Measurements from ENCODE around the gene ADAMTS14. TPM values are rescaled to one million over a fixed set of nuclear protein-coding genes. Genes with fewer than 3 reads are reported as not detected.
A peak's percentile ranks its signal among the peaks of the same experiment; 100 is the strongest.

Gene ADAMTS14
- total RNA-seq, 1 donor = 3.0 TPM

- DNase-seq (ENCODE audit: low read depth in 2 of 3, low spot score in 2 of 3) = no peak
These were observed 2.5 kb downstream of the ADAMTS14 start for GRCh38 chr10:70674560-70675495.

GRCh38 chr10:70675496-70676161, 3.3 kb downstream of the ADAMTS14 start:
- no peak for DNase-seq (ENCODE audit: low read depth in 2 of 3, low spot score in 2 of 3)

- no peak for DNase-seq (ENCODE audit: low read depth in 2 of 3, low spot score in 2 of 3)
These were observed 4.2 kb downstream of the ADAMTS14 start for GRCh38 chr10:70676511-70676910.

GRCh38 chr10:70677016-70677415, 4.7 kb downstream of the ADAMTS14 start:
- no peak for DNase-seq (ENCODE audit: low read depth in 2 of 3, low spot score in 2 of 3)

- no peak for DNase-seq (ENCODE audit: low read depth in 2 of 3, low spot score in 2 of 3)
These were observed 5.4 kb downstream of the ADAMTS14 start for GRCh38 chr10:70677620-70678249.

GRCh38 chr10:70678250-70678635, 5.9 kb downstream of the ADAMTS14 start:
- no peak for DNase-seq (ENCODE audit: low read depth in 2 of 3, low spot score in 2 of 3)

GRCh38 chr10:70678757-70679489, 6.6 kb downstream of the ADAMTS14 start:
- DNase-seq (ENCODE audit: low read depth in 2 of 3, low spot score in 2 of 3) = no peak

GRCh38 chr10:70679498-70679897, 7.2 kb downstream of the ADAMTS14 start:
- DNase-seq (ENCODE audit: low read depth in 2 of 3, low spot score in 2 of 3) = no peak

- no peak for DNase-seq (ENCODE audit: low read depth in 2 of 3, low spot score in 2 of 3)
These were observed 8.8 kb downstream of the ADAMTS14 start for GRCh38 chr10:70680899-70681730.

GRCh38 chr10:70681731-70682005, 9.4 kb downstream of the ADAMTS14 start:
- no peak for DNase-seq (ENCODE audit: low read depth in 2 of 3, low spot score in 2 of 3)

GRCh38 chr10:70682920-70683600, 10.8 kb downstream of the ADAMTS14 start:
- peak in 2 of 3 donors; percentile 13 to 52 for DNase-seq (ENCODE audit: low read depth in 2 of 3, low spot score in 2 of 3)

- DNase-seq (ENCODE audit: low read depth in 2 of 3, low spot score in 2 of 3) = no peak
These were observed 11.3 kb downstream of the ADAMTS14 start for GRCh38 chr10:70683601-70683934.

- no peak for DNase-seq (ENCODE audit: low read depth in 2 of 3, low spot score in 2 of 3)
These were observed 11.6 kb downstream of the ADAMTS14 start for GRCh38 chr10:70683940-70684339.

GRCh38 chr10:70684374-70684773, 12.1 kb downstream of the ADAMTS14 start:
- DNase-seq (ENCODE audit: low read depth in 2 of 3, low spot score in 2 of 3) = no peak

- no peak for DNase-seq (ENCODE audit: low read depth in 2 of 3, low spot score in 2 of 3)
These were observed 12.6 kb downstream of the ADAMTS14 start for GRCh38 chr10:70684839-70685454.

GRCh38 chr10:70685455-70685911, 13.2 kb downstream of the ADAMTS14 start:
- no peak for DNase-seq (ENCODE audit: low read depth in 2 of 3, low spot score in 2 of 3)

GRCh38 chr10:70688828-70689227, 16.5 kb downstream of the ADAMTS14 start:
- no peak for DNase-seq (ENCODE audit: low read depth in 2 of 3, low spot score in 2 of 3)

GRCh38 chr10:70689661-70690060, 17.4 kb downstream of the ADAMTS14 start:
- no peak for DNase-seq (ENCODE audit: low read depth in 2 of 3, low spot score in 2 of 3)

- no peak for DNase-seq (ENCODE audit: low read depth in 2 of 3, low spot score in 2 of 3)
These were observed 18.3 kb downstream of the ADAMTS14 start for GRCh38 chr10:70690589-70690988.

Data from hematopoietic multipotent progenitor cell (in vitro differentiated cells).